Fibroblast of villous mesenchyme (primary cell): ENCODE data around the gene SORCS2. TPM values are rescaled to one million over a fixed set of nuclear protein-coding genes. Genes with fewer than 3 reads are reported as not detected.

Source experiments
- DNase-seq: peaks from one replicate; pipeline ENCODE4 v3.0.0-alpha.2; 2010; ENCODE audit warnings: low read depth
- H3K4me3 ChIP-seq: 2 replicates; pipeline ENCODE4 v1.5.1; 2011; ENCODE audit warnings: low read depth, mild to moderate bottlenecking, low read length
- CTCF ChIP-seq: IDR thresholded peaks from 2 replicates; pipeline ENCODE4 v1.5.1; 2012; ENCODE audit warnings: low read depth, mild to moderate bottlenecking, low read length; ENCODE audit not compliant: insufficient read depth
- total RNA-seq: library from RNA; depleted of rRNA; stranded (reverse); fragments of >200 nt; gene quantifications from 2 replicates; pipeline ENCODE4 v1.2.3, GENCODE V29; 2012

SORCS2 gene
- total RNA-seq, 1 donor = under 0.01 TPM

DNA sequence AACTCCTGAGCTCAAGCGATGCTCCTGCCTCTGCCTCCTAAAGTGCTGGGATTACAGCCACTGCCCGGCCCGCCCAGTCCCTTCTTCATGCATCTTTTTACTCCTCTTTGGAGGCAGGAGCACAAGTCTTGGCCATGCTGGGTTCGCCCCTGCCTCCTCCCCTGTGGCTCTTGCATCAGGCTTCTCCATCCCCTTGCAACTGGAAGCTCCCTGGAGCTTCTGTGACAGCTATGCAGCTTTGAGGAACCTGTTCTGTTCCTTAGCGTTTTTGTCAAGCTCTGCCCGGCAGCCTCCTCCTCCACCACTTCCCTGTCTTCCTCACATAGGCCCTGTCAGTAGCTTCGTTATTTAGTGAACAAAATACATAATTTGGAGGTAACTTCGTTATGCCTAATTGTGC is 168.5 kb downstream of the SORCS2 start:
- no peak for DNase-seq
- H3K4me3 ChIP-seq = no peak overlapping the region
- no peak for TF ChIP-seq CTCF

DNA sequence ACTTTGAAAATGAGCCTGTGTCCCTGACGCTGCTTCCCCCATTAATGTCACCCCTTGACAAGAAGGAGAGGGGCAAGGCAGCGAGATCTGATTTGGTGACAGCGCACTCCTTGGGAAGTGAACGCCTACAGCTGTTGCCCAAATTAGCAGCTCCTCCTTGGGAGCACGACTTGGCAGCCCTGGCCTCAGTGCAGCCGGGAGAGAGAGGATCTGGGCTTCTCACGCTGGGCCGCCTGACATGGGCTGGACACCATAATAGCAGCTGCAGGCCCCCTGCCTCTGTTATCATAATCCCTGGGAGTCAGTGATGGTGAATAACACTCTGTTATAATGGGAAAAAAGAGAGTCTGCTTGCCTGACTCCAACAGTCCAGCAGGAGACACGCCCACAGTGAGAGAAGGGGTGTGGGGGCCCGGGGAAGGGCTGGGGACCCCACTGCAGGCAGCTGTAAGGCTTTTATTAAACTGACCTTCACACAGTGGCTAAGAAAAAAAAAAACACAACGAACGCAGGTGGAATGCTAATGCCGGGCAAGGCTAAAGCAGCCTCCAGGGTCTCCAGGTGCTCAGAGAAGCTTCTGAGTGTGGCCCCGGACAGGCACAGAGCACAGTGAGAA is 169.1 kb downstream of the SORCS2 start:
- no peak for TF ChIP-seq CTCF
- H3K4me3 ChIP-seq = no peak overlapping the region
- no peak for DNase-seq

DNA sequence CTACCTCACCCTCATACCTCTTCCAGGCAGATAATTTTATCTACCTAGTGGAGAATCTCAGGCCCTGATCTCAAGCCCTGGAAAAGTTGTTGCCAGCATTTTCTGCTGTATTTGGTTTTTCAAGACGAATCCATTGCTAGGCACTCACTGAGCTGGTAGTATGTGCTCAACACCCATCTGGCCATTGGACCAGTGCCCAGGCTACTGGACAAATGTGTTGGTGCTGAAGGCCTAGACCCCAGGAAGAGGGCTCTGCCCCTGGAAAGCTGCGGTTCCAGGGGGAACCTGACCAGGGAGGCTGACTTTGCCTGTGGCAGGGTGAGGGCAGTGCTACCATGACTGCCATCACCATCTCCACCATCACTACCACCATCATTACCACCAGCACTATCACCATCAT is 170.0 kb downstream of the SORCS2 start:
- no peak for DNase-seq
- no peak overlapping the region for H3K4me3 ChIP-seq
- TF ChIP-seq CTCF = no peak

- no peak for DNase-seq
- no peak for TF ChIP-seq CTCF
- H3K4me3 ChIP-seq = no peak overlapping the region
Observed at GRCh38 chr4:7362862-7363430, 170.6 kb downstream of the SORCS2 start.

GRCh38 chr4:7364979-7365378 is 172.6 kb downstream of the SORCS2 start:
- TF ChIP-seq CTCF = no peak

GRCh38 chr4:7365462-7366179 is 173.3 kb downstream of the SORCS2 start:
- no peak overlapping the region for H3K4me3 ChIP-seq
- no peak for DNase-seq
- no peak for TF ChIP-seq CTCF

More at GRCh38 chr4:7364979-7365378, 172.6 kb downstream of the SORCS2 start:
- H3K4me3 ChIP-seq = no peak overlapping the region
- DNase-seq = no peak
